Testis (tissue), 3 donors: ENCODE data around the gene COL5A1. TPM values are rescaled to one million over a fixed set of nuclear protein-coding genes. Genes with fewer than 3 reads are reported as not detected.

ENCODE experiments used
- DNase-seq: peaks from one replicate; pipeline ENCODE4 v3.0.0-alpha.2; 2019
- H3K27ac ChIP-seq, 2 donors: fragments of 200-600 bp; sonication (generic); one replicate each; pipeline ENCODE4 v1.5.1; 2019
- H3K27me3 ChIP-seq: fragments of 200-600 bp; sonication (generic); one replicate; pipeline ENCODE4 v1.5.1; 2019
- H3K36me3 ChIP-seq: fragments of 200-600 bp; sonication (generic); one replicate; pipeline ENCODE4 v1.5.1; 2017; ENCODE audit warnings: low read depth; ENCODE audit errors: missing control alignments
- H3K4me1 ChIP-seq: fragments of 200-600 bp; sonication (generic); one replicate; pipeline ENCODE4 v1.5.1; 2019
- H3K4me3 ChIP-seq, 2 donors: fragments of 200-600 bp; sonication (generic); one replicate each; pipeline ENCODE4 v1.5.1; 2017 to 2019
- H3K9me3 ChIP-seq: fragments of 200-600 bp; sonication (generic); one replicate; pipeline ENCODE4 v1.5.1; 2017
- POLR2A ChIP-seq: fragments of 450-650 bp; IDR thresholded peaks from one replicate; pipeline ENCODE4 v1.6.1; 2017; ENCODE audit warnings: antibody characterized with exemption, mild to moderate bottlenecking, moderate library complexity
- WGBS, 2 donors: methylation state at CpG; one replicate each; pipeline ENCODE4 v1.1.5; 2018; 5-methylcytosine and 5-hydroxymethylcytosine counted together
- intact Hi-C: fragments of 100-400 bp; cut with DNase I; formaldehyde crosslinking; loops from one replicate; pipeline ENCODE4 v1.15.1; 2023; ENCODE audit warnings: low total_unique reads
- polyA plus RNA-seq: library from polyadenylated mRNA; stranded (reverse); fragments of 350-450 nt; fragmentation: Illumina TruSeq; extraction: RNeasy Lipid Tissue Mini Kit (QIAGEN cat#74804); gene quantifications from one replicate; pipeline ENCODE4 v1.2.3, GENCODE V29; 2014; ENCODE audit warnings: low read depth, low replicate concordance; ENCODE audit not compliant: insufficient read depth
- total RNA-seq, 2 donors: library from RNA; depleted of rRNA; stranded (reverse); fragments of >200 nt; gene quantifications; one replicate each; pipeline ENCODE4 v1.2.3, GENCODE V29; 2016
- TF ChIP-seq, protein P1 (sequence below), 3 experiments: fragments of 450-650 bp in 2 of 3; fragments of 200-600 bp in 1 of 3; sonication (generic) in 1 of 3; IDR thresholded peaks; one replicate each; pipeline ENCODE4 v1.5.1; 2016 to 2019; ENCODE audit warnings: antibody characterized with exemption in 3 of 3, mild to moderate bottlenecking in 2 of 3, moderate library complexity in 1 of 3

The COL5A1 gene
- total and polyA plus RNA-seq, 3 donors from 2014 or later: 18.5 to 34.3 (median 20.8) TPM

DNA sequence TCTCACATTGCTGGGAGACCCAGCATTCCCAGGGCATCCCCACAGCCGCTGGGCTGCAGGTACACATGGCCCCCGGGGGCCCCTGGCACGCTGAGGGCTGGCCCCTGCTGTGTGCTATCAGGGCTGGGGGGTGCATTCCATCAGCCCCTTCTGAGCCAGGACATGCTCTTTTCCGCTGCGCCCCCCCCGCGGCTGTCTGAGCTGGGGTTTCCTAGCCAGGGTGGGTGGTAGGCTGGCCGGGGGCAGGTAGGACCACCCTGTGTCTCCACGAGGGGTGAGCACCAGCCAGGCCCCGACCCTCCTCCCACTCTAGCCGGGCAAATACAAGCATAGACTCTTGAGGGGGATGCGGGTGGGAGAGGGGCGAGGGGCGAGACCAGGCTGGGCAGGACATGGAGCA is 180.9 kb downstream of the COL5A1 start:
- no peaks in the 10 kb centered on the region for H3K27me3 ChIP-seq
- H3K9me3 ChIP-seq: no peaks in the 10 kb centered on the region
- H3K4me3 ChIP-seq: no peak overlapping the region
- no peaks in the 10 kb centered on the region for H3K36me3 ChIP-seq
- H3K27ac ChIP-seq: no peak overlapping the region
- H3K4me1 ChIP-seq: no peaks in the 10 kb centered on the region
- TF ChIP-seq POLR2A: no peak
- TF ChIP-seq, protein P1, sequence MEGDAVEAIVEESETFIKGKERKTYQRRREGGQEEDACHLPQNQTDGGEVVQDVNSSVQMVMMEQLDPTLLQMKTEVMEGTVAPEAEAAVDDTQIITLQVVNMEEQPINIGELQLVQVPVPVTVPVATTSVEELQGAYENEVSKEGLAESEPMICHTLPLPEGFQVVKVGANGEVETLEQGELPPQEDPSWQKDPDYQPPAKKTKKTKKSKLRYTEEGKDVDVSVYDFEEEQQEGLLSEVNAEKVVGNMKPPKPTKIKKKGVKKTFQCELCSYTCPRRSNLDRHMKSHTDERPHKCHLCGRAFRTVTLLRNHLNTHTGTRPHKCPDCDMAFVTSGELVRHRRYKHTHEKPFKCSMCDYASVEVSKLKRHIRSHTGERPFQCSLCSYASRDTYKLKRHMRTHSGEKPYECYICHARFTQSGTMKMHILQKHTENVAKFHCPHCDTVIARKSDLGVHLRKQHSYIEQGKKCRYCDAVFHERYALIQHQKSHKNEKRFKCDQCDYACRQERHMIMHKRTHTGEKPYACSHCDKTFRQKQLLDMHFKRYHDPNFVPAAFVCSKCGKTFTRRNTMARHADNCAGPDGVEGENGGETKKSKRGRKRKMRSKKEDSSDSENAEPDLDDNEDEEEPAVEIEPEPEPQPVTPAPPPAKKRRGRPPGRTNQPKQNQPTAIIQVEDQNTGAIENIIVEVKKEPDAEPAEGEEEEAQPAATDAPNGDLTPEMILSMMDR (IDR thresholded peaks at IDR 0.05): no peak
- WGBS, 2 donors: 89% methylated on average over 13 of the region's 14 CpGs; no CpG with 5 or more reads in 1 of the 2 donors
- DNase-seq: no peak
- intact Hi-C loops: no loop called here

DNA sequence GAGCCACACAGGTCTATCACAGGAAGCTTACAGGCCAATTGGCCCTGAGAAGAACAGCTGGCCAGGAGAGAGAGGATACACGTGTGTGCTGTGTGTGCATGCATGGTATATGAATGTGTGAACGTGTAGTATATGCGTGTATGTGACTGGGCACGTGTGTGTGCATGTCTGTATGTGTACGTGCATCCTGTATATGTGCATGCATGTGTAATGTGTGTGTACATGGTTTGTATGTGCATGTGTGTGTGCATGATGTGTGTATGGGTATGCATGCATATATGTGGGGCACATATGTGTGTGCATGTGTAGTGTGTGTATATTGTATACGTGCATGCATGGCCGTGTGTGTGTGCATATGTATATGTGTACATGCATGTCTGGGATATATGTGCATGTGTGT is 182.0 kb downstream of the COL5A1 start:
- no peaks in the 10 kb centered on the region for H3K27me3 ChIP-seq
- H3K27ac ChIP-seq: no peak overlapping the region
- 87 to 89% methylated on average over 7 of the region's 7 CpGs for WGBS, 2 donors
- TF ChIP-seq, protein P1 (IDR thresholded peaks at IDR 0.05): no peak
- no peak for TF ChIP-seq POLR2A
- no peaks in the 10 kb centered on the region for H3K36me3 ChIP-seq
- H3K4me3 ChIP-seq: no peak overlapping the region
- H3K9me3 ChIP-seq: no peaks in the 10 kb centered on the region
- intact Hi-C loops: no loop called here
- no peaks in the 10 kb centered on the region for H3K4me1 ChIP-seq
- no peak for DNase-seq

DNA sequence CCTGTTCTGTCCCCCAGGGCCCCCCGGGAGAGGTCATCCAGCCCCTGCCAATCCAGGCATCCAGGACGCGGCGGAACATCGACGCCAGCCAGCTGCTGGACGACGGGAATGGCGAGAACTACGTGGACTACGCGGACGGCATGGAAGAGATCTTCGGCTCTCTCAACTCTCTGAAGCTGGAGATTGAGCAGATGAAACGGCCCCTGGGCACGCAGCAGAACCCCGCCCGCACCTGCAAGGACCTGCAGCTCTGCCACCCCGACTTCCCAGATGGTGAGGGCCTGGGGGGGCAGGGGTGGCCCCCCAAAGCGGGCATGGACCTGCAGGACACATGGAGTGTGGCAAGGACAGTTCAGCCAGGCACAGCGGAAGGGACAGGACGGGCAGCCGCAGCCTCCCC is 183.0 kb downstream of the COL5A1 start:
- Histone ChIP-seq H3K4me1 (no peaks in the 10 kb centered on the region), H3K36me3 (no peaks in the 10 kb centered on the region), H3K9me3 (no peaks in the 10 kb centered on the region), H3K27me3 (no peaks in the 10 kb centered on the region), H3K27ac (no peak overlapping the region), H3K4me3 (no peak overlapping the region)
- no peak for DNase-seq
- TF ChIP-seq, protein P1 (IDR thresholded peaks at IDR 0.05): no peak
- TF ChIP-seq POLR2A: no peak
- intact Hi-C loops: no loop called here
- 90 to 95% methylated on average over 18 to 23 of the region's 23 CpGs for WGBS, 2 donors

DNA sequence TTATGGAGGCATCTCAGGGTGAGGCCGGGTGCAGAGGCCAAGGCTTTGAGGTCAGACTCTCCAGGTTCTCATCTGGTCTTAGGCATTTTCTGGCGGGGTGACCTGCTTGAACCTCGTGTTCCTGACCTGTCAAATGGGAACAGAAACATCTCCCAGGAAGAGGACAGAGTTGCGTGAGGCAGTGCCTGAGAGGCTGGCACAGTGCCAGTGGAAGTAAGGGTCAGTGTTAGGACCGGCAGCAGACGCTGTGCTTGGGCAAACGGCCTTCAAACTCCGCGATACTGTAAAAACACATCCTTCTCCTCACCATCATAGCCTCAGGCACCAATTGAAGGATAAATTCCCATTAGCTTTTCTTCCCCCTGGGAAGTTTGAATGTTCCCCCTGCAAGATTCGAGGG is 183.4 kb downstream of the COL5A1 start:
- H3K9me3 ChIP-seq: no peaks in the 10 kb centered on the region
- 43 to 50% methylated on average over 9 to 10 of the region's 10 CpGs for WGBS, 2 donors
- no peaks in the 10 kb centered on the region for H3K36me3 ChIP-seq
- H3K27me3 ChIP-seq: no peaks in the 10 kb centered on the region
- H3K4me1 ChIP-seq: no peaks in the 10 kb centered on the region
- intact Hi-C loops: no loop called here
- peak; percentile 31 for DNase-seq
- H3K27ac ChIP-seq: no peak overlapping the region
- no peak overlapping the region for H3K4me3 ChIP-seq
- no peak for TF ChIP-seq POLR2A
- TF ChIP-seq, protein P1 (IDR thresholded peaks at IDR 0.05): no peak
